AG04450 (cell line): ENCODE results near the gene GIPC1. TPM values are rescaled to one million over a fixed set of nuclear protein-coding genes. Genes with fewer than 3 reads are reported as not detected.

Experiments used
- CTCF ChIA-PET: fragments of 300-600, 350-600 bp; formaldehyde crosslinking; extraction: SDS; loops from one replicate; lab custom pipeline; 2022; ENCODE audit warnings: antibody characterized with exemption, inconsistent platforms; lab: Charles Lee
- POLR2A ChIA-PET: fragments of 350-600 bp; formaldehyde crosslinking; extraction: SDS; loops from one replicate; lab custom pipeline; 2021; ENCODE audit warnings: antibody characterized with exemption, inconsistent platforms; lab: Yijun Ruan, JAX
- DNase-seq: peaks from one replicate; pipeline ENCODE4 v3.0.0-alpha.2; 2011; ENCODE audit warnings: low read depth, low spot score
- H3K27ac ChIP-seq: one replicate; pipeline ENCODE4 v1.5.1; 2012; ENCODE audit warnings: low read depth, low read length, control low read depth
- H3K27me3 ChIP-seq: one replicate; pipeline ENCODE4 v1.6.0; 2012; ENCODE audit warnings: low read length; ENCODE audit not compliant: control insufficient read depth, insufficient read depth
- H3K4me3 ChIP-seq: 2 replicates; pipeline ENCODE4 v1.5.1; 2011; ENCODE audit warnings: mild to moderate bottlenecking, low read depth, low read length, control low read depth
- H3K9me3 ChIP-seq: 2 replicates; pipeline ENCODE4 v1.5.1; 2012; ENCODE audit warnings: low read length; ENCODE audit not compliant: control insufficient read depth, insufficient read depth
- polyA plus RNA-seq: library from polyadenylated mRNA; depleted of rRNA; stranded (reverse); fragments of >200 nt; gene quantifications from 2 replicates; pipeline ENCODE4 v1.2.3, GENCODE V29; 2011
- TF ChIP-seq, protein P1 (sequence below): IDR thresholded peaks from 2 replicates; pipeline ENCODE4 v1.5.1; 2011; ENCODE audit warnings: low read depth, low read length, control low read depth, inconsistent platforms

GIPC1 gene
- polyA plus RNA-seq, 1 experiment: 47.4 TPM

DNA sequence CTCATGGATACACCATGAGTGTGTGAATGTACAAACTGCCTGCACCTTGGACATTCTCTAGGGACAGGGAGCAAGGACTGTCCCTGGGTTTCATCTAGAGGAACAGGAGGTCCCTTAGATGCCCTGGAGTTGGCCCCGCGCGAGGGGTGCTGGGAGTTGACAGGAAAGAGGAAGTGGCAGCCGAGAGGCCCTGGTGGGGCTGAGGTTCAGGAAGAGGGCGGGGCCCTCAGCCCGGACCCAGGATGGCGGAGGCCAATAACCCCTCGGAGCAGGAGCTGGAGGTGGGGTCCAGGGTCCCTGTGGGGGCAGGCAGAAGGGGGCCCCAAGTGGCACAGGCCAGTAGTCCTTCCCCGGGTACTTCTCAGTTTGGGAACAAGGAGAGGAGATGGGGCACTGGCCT is 55.9 kb downstream of the GIPC1 start:
- H3K27me3 ChIP-seq: no peaks in the 10 kb centered on the region
- no peaks in the 10 kb centered on the region; the same call in 1 of the 2 replicates for H3K9me3 ChIP-seq
- ChIA-PET CTCF (no interaction called here), POLR2A (no interaction called here)
- H3K27ac ChIP-seq: no peak overlapping the region
- DNase-seq: no peak
- TF ChIP-seq, protein P1, sequence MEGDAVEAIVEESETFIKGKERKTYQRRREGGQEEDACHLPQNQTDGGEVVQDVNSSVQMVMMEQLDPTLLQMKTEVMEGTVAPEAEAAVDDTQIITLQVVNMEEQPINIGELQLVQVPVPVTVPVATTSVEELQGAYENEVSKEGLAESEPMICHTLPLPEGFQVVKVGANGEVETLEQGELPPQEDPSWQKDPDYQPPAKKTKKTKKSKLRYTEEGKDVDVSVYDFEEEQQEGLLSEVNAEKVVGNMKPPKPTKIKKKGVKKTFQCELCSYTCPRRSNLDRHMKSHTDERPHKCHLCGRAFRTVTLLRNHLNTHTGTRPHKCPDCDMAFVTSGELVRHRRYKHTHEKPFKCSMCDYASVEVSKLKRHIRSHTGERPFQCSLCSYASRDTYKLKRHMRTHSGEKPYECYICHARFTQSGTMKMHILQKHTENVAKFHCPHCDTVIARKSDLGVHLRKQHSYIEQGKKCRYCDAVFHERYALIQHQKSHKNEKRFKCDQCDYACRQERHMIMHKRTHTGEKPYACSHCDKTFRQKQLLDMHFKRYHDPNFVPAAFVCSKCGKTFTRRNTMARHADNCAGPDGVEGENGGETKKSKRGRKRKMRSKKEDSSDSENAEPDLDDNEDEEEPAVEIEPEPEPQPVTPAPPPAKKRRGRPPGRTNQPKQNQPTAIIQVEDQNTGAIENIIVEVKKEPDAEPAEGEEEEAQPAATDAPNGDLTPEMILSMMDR: no peak
- H3K4me3 ChIP-seq: no peak overlapping the region

DNA sequence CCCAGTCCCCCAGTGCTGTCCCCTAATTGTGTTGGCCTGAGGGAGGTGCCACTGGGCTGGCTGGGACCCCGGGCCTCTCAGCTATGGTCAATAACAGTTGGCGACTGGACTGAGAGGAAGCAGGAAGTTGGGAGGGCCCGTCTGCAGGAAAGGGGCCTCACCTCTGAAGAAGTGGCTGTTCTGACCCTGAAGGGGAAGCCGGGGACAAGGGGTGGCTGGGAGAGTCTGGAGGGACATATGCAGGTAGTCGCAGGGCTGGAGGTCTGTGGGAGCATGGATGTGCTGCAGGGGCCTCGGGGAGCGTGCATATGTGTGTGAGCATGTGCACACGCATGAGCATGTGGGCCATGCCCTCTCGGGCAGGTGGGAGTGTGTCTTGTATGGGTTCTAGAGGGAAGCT is 56.9 kb downstream of the GIPC1 start:
- H3K27ac ChIP-seq: no peak overlapping the region
- POLR2A ChIA-PET: no interaction called here
- no peaks in the 10 kb centered on the region for H3K27me3 ChIP-seq
- H3K9me3 ChIP-seq: no peaks in the 10 kb centered on the region; the same call in 1 of the 2 replicates
- CTCF ChIA-PET: interaction anchor here (0.5 to 0.6 kb wide), 2 partner anchors 41 to 48 kb away, joined by 3 to 6 read pairs; no protein-coding TSS in a partner anchor
- no peak for DNase-seq
- TF ChIP-seq, protein P1: no peak
- no peak overlapping the region for H3K4me3 ChIP-seq

- Histone ChIP-seq H3K4me3 (no peak overlapping the region), H3K9me3 (no peaks in the 10 kb centered on the region; the same call in 1 of the 2 replicates), H3K27ac (no peak overlapping the region), H3K27me3 (no peaks in the 10 kb centered on the region)
- POLR2A ChIA-PET: no interaction called here
- DNase-seq: no peak
- CTCF ChIA-PET: interaction anchor here (0.5 kb wide), 1 partner anchor 47 kb away, joined by 5 read pairs; no protein-coding TSS in a partner anchor
- TF ChIP-seq, protein P1: no peak
Observed at GRCh38 chr19:14437578-14438140, 58.3 kb downstream of the GIPC1 start.

DNA sequence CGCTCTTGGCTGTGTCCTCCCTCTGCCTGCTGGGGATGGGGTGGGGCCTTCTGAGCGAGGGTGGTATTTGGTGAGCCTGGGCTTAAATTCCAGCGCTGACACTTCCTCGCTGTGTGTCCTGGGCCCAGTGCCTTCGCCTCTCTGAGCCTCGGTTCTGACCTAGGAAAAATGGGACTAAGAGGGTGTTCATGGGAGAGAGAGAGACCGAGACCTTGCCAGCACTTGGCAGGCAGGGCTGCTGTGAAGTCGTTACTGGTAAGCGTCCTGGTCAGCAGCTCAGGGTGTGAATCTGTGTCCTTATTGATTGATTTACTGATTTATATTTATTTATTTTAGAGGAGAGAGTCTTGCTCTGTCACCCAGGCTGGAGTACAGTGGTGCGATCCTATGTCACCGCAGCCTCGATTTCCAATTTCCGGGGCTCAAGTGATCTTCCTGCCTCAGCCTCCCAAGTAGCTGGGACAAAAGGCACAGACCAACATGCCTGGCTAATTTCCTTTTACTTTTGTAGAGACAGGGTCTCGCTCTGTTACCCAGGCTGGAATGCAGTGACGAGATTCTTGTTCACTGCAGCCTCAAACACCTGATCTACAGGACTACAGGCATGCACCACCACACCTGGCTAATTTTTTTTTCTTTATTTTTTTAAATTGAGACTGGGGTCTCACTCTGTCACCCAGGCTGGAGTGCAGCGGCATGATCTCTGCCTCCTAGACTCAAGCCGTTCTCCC is 60.4 kb downstream of the GIPC1 start:
- H3K4me3 ChIP-seq: no peak overlapping the region
- POLR2A ChIA-PET: no interaction called here
- no peaks in the 10 kb centered on the region for H3K27me3 ChIP-seq
- DNase-seq: no peak
- CTCF ChIA-PET: no interaction called here
- H3K27ac ChIP-seq: no peak overlapping the region
- TF ChIP-seq, protein P1: no peak
- no peaks in the 10 kb centered on the region; the same call in 1 of the 2 replicates for H3K9me3 ChIP-seq
